HEK293T (cell line): ENCODE results near the gene IFT20.
A peak's percentile ranks its signal among the peaks of the same experiment; 100 is the strongest.

ENCODE experiments used
- CTCF ChIA-PET: fragments of 350-600 bp; formaldehyde crosslinking; extraction: SDS; loops from one replicate; lab custom pipeline; 2021; ENCODE audit warnings: antibody characterized with exemption, inconsistent platforms; lab: Yijun Ruan, JAX
- POLR2A ChIA-PET: fragments of 350-600 bp; formaldehyde crosslinking; extraction: SDS; loops from one replicate; lab custom pipeline; 2020; ENCODE audit warnings: antibody characterized with exemption, inconsistent platforms; lab: Yijun Ruan, JAX
- DNase-seq: peaks from one replicate; pipeline ENCODE4 v3.0.0; 2012; ENCODE audit warnings: mixed read lengths; ENCODE audit errors: extremely low spot score
- ARNT ChIP-seq: fragments of 450-650 bp; IDR thresholded peaks from 2 replicates; pipeline ENCODE4 v1.6.1; 2017; ENCODE audit warnings: mild to moderate bottlenecking
- BHLHE40 ChIP-seq: fragments of 450-650 bp; IDR thresholded peaks from 2 replicates; pipeline ENCODE4 v1.6.1; 2016; ENCODE audit warnings: mild to moderate bottlenecking, moderate library complexity, borderline replicate concordance
- CTBP1 ChIP-seq: fragments of 450-650 bp; IDR thresholded peaks from 2 replicates; pipeline ENCODE4 v1.6.1; 2016; ENCODE audit warnings: borderline replicate concordance
- ELF4 ChIP-seq: fragments of 450-650 bp; IDR thresholded peaks from 2 replicates; pipeline ENCODE4 v1.6.1; 2017; ENCODE audit warnings: antibody characterized with exemption
- FOXA1 ChIP-seq: fragments of 450-650 bp; IDR thresholded peaks from 2 replicates; pipeline ENCODE4 v1.6.1; 2016; ENCODE audit warnings: mild to moderate bottlenecking
- FOXK2 ChIP-seq: fragments of 450-650 bp; IDR thresholded peaks from 2 replicates; pipeline ENCODE4 v1.6.1; 2016; ENCODE audit warnings: mild to moderate bottlenecking
- FOXM1 ChIP-seq: fragments of 450-650 bp; IDR thresholded peaks from 2 replicates; pipeline ENCODE4 v1.6.1; 2017; ENCODE audit warnings: mild to moderate bottlenecking, borderline replicate concordance
- HDGF ChIP-seq: fragments of 450-650 bp; IDR thresholded peaks from 2 replicates; pipeline ENCODE4 v1.6.1; 2017; ENCODE audit warnings: antibody characterized with exemption, borderline replicate concordance
- L3MBTL2 ChIP-seq: fragments of 450-650 bp; conservative IDR thresholded peaks from 2 replicates; pipeline ENCODE4 v1.6.1; 2016; ENCODE audit warnings: mild to moderate bottlenecking
- LEF1 ChIP-seq: fragments of 450-650 bp; IDR thresholded peaks from 2 replicates; pipeline ENCODE4 v1.6.1; 2017; ENCODE audit warnings: mild to moderate bottlenecking, borderline replicate concordance
- NFRKB ChIP-seq: fragments of 450-650 bp; IDR thresholded peaks from 2 replicates; pipeline ENCODE4 v1.6.1; 2016; ENCODE audit warnings: mild to moderate bottlenecking, moderate library complexity
- SP1 ChIP-seq: fragments of 450-650 bp; IDR thresholded peaks from 2 replicates; pipeline ENCODE4 v1.6.1; 2017
- SUZ12 ChIP-seq: fragments of 450-650 bp; IDR thresholded peaks from 2 replicates; pipeline ENCODE4 v1.6.1; 2016; ENCODE audit warnings: mild to moderate bottlenecking
- TARDBP ChIP-seq: fragments of 450-650 bp; IDR thresholded peaks from 2 replicates; pipeline ENCODE4 v1.6.1; 2016
- ZNF384 ChIP-seq: fragments of 450-650 bp; IDR thresholded peaks from 2 replicates; pipeline ENCODE4 v1.6.1; 2016
- TF ChIP-seq, protein P1 (sequence below): fragments of 450-650 bp; IDR thresholded peaks from 2 replicates; pipeline ENCODE4 v1.6.1; 2016

Gene IFT20, protein sequence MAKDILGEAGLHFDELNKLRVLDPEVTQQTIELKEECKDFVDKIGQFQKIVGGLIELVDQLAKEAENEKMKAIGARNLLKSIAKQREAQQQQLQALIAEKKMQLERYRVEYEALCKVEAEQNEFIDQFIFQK

DNA sequence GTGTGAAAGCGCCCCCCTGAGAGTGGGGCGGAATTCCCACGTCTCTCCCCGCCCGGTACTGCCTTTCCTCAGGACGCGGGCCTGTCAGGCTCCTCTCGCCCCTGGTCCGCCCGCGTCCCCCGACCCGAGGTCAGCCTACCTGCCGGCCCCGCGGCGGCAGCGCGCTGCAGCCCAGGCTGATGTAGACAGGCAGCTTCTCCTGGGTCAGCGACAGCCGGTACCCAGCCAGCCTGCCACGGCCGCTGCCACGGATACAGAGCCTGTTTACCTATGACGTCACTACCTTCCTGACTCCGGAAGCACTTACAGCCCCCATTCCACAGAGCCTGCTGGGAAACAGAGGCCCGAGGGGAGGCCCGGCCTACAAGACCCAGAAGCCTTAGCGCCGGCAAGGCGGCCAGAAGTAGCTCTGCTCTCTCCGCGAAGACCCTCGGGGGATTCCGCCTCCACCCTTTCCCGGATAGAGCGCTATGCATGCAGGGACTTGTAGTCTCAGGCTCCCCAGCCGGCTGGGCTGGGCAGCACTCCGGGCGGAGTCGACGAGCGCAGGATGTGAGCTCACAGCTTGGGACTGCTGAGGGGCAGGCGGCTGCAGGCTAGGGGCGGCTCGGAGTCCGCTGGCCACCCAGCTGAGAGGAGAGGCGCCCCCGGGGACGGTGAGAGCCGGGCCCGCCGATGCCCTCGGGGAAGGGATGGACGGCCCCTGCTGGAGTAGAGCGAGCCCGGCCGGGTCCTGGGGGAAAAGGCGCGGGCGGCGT is at the start of gene IFT20, which contains the start of gene TNFAIP1:
TSS of gene IFT20 (minus strand) at position 272 of the 758 bp plus-strand sequence. CDS start 3,487 bp downstream, outside the sequence.
TSS of gene TNFAIP1 (plus strand) at position 561 of the 758 bp plus-strand sequence. CDS start 3,761 bp downstream, outside the sequence.
- ChIA-PET CTCF (interaction anchor here (0.8 to 1.9 kb wide), 6 partner anchors 10 to 87 kb away, joined by 3 to 10 read pairs (median 4); no protein-coding TSS in a partner anchor), POLR2A (interaction anchor here (0.6 to 3.1 kb wide), 36 partner anchors 9 to 617 kb away, joined by 3 to 59 read pairs (median 4); partner anchors contain the start of genes PIGS, POLDIP2, SARM1 and SEBOX)
- TF ChIP-seq, protein P1, sequence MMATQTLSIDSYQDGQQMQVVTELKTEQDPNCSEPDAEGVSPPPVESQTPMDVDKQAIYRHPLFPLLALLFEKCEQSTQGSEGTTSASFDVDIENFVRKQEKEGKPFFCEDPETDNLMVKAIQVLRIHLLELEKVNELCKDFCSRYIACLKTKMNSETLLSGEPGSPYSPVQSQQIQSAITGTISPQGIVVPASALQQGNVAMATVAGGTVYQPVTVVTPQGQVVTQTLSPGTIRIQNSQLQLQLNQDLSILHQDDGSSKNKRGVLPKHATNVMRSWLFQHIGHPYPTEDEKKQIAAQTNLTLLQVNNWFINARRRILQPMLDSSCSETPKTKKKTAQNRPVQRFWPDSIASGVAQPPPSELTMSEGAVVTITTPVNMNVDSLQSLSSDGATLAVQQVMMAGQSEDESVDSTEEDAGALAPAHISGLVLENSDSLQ, result 0 out of 2 replicates have a peak, but pooled peaks have one; percentile 2
- TF ChIP-seq NFRKB (no peak), ELF4 (peak; percentile 82), LEF1 (no peak), FOXK2 (peak; percentile 96), FOXA1 (no peak), ARNT (no peak), TARDBP (peak; percentile 47; the same call in 1 of the 2 replicates), FOXM1 (no peak), ZNF384 (no peak), L3MBTL2 (no peak), CTBP1 (no peak), HDGF (no peak), BHLHE40 (no peak), SP1 (no peak), SUZ12 (no peak; the same call in none of the 2 replicates)
- peak; percentile 88 for DNase-seq

DNA sequence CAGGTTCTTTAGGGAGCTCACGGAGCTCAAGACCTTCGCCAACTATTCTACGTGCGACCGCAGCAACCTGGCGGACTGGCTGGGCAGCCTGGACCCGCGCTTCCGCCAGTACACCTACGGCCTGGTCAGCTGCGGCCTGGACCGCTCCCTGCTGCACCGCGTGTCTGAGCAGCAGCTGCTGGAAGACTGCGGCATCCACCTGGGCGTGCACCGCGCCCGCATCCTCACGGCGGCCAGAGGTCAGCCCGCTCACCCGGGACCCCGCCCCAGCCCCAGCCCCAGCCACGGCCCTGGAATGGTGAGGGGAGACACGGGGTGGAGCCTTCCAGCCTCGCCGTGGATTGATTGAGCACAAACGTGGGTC is 49.7 kb upstream of the IFT20 start:
- TF ChIP-seq HDGF, result no peak
- ChIA-PET CTCF (interaction anchor here (0.6 kb wide), 1 partner anchor 60 kb away, joined by 3 read pairs; no protein-coding TSS in a partner anchor), POLR2A (interaction anchor here (0.9 kb wide), 1 partner anchor 11 kb away, joined by 3 read pairs; no protein-coding TSS in a partner anchor)
- no peak for DNase-seq

DNA sequence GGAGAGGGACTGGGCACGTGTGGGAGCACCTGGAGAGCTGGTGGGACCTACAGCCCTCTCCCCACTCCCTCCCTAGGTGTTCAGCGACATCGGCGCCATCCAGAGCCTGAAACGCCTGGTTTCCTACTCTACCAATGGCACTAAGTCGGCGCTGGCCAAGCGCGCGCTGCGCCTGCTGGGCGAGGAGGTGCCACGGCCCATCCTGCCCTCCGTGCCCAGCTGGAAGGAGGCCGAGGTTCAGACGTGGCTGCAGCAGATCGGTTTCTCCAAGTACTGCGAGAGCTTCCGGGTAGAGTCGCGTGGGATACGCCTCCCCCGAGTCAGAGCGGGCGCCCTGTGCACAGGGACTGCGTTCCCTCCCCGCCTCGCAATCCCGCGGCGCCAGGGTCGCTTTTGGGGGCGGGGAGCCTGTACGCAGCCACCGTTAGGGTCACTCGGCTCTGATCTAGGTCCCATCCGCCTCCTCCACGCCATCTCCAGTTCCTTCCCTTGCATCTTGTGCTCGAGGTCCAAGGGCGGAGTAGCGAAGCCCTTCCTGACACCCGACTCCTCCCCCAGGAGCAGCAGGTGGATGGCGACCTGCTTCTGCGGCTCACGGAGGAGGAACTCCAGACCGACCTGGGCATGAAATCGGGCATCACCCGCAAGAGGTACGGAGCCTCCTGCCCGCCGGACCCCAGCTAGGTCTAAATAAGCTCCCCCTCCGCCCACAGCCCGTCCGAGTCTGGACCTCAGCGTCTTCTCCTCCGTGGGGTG is 49.2 kb upstream of the IFT20 start:
- CTCF ChIA-PET, result interaction anchor here (0.6 kb wide), 1 partner anchor 60 kb away, joined by 3 read pairs; no protein-coding TSS in a partner anchor
- DNase-seq, result no peak
- TF ChIP-seq SUZ12 (no peak), HDGF (no peak), TARDBP (no peak), ZNF384 (no peak), FOXM1 (no peak), FOXK2 (no peak)
- POLR2A ChIA-PET, result no interaction called here

DNA sequence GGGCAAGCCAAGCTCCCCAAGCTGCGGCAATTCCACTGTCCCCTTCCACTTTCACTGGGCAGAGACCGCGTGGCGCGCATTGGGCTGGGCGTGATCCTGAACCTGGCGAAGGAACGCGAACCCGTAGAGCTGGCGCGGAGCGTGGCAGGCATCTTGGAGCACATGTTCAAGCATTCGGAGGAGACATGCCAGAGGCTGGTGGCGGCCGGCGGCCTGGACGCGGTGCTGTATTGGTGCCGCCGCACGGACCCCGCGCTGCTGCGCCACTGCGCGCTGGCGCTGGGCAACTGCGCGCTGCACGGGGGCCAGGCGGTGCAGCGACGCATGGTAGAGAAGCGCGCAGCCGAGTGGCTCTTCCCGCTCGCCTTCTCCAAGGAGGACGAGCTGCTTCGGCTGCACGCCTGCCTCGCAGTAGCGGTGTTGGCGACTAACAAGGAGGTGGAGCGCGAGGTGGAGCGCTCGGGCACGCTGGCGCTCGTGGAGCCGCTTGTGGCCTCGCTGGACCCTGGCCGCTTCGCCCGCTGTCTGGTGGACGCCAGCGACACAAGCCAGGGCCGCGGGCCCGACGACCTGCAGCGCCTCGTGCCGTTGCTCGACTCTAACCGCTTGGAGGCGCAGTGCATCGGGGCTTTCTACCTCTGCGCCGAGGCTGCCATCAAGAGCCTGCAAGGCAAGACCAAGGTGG is 46.0 kb upstream of the IFT20 start:
- ChIA-PET POLR2A (no interaction called here), CTCF (no interaction called here)
- TF ChIP-seq L3MBTL2 (no peak), ELF4 (no peak), HDGF (no peak), BHLHE40 (no peak), ZNF384 (no peak), SUZ12 (no peak), TARDBP (no peak), FOXA1 (no peak), LEF1 (no peak), FOXM1 (no peak), FOXK2 (no peak), CTBP1 (no peak), NFRKB (no peak), ARNT (no peak), SP1 (no peak)
- TF ChIP-seq, protein P1, result no peak
- no peak for DNase-seq

DNA sequence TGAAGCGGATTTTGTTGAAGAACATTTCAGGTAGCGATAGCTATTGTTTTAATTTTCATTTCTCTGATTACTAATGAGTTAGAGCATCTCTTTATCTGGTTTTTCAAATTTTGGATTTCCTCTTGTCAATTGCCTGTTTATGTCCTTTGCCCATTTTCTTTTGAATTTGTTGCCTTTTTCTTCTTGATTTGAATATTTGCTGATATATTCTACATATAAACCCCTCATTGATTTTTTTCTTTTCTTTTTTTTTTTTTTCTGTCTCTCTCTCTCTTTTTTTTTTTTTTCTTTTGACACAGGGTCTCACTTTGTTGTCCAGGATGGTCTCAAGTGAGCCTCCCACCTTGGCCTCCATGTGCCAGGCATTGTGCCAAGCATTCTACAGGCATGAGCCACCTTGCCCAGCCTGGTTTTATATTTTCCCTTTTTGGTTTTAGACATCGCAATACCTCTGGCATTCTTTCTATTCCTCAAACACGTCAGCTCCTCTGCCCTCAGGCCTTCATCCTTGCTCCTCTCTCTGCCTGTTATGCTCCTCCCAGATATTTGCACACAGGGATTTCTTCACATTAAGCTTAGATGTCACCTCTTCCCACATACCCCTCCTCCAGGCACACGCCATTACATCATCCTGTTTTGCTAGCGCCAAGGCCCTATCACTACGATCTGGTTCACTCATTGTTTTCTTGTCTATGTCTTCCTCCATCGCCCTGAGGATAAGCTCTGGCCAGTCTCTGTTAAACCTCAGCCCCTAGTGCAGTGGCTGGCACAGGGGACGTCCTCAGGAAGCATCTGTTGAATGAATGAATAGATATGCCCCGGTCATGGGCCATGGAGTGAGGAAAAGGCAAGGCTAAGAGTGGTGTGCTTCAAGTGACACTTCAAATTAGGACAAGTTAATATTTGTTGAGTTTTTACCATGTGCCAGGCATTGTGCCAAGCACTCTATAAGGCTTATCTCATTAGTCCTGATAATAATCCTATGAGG is 44.8 kb upstream of the IFT20 start:
- TF ChIP-seq CTBP1, result no peak
- no peak for TF ChIP-seq SUZ12
- no peak for TF ChIP-seq BHLHE40
- no peak for TF ChIP-seq FOXK2
- TF ChIP-seq FOXA1, result no peak
- TF ChIP-seq ZNF384, result no peak
- no peak for TF ChIP-seq ELF4
- TF ChIP-seq FOXM1, result no peak
- no peak for TF ChIP-seq LEF1
- TF ChIP-seq, protein P1, result no peak
- TF ChIP-seq SP1, result no peak
- no peak for TF ChIP-seq NFRKB
- no peak for TF ChIP-seq HDGF
- CTCF ChIA-PET, result no interaction called here
- DNase-seq, result no peak
- POLR2A ChIA-PET, result interaction anchor here (1.2 kb wide), 1 partner anchor 23 kb away, joined by 4 read pairs; the partner anchor contains the start of gene POLDIP2
